Smooth muscle cell (in vitro differentiated cells): Measurements from ENCODE around the gene ABLIM2. TPM values are rescaled to one million over a fixed set of nuclear protein-coding genes. Genes with fewer than 3 reads are reported as not detected.

Experiments used
- DNase-seq: peaks from one replicate; lab custom pipeline; 2025; ENCODE audit not compliant: unreplicated experiment; lab: John Stamatoyannopoulos, UW
- H2AFZ ChIP-seq: fragments of 200-600 bp; sonication (generic); 2 replicates; pipeline ENCODE4 v1.6.0; 2016; ENCODE audit warnings: antibody characterized with exemption, low read depth, mild to moderate bottlenecking
- H3F3A ChIP-seq: fragments of 200-600 bp; sonication (generic); 2 replicates; pipeline ENCODE4 v1.6.0; 2017; ENCODE audit warnings: antibody characterized with exemption, low read depth
- H3K27ac ChIP-seq: fragments of 200-600 bp; sonication (generic); 2 replicates; pipeline ENCODE4 v1.5.1; 2016; ENCODE audit warnings: low read depth, mild to moderate bottlenecking
- H3K27me3 ChIP-seq: fragments of 200-600 bp; sonication (generic); 2 replicates; pipeline ENCODE4 v1.6.1; 2016; ENCODE audit warnings: low read depth, mild to moderate bottlenecking
- H3K36me3 ChIP-seq: fragments of 200-600 bp; sonication (generic); 2 replicates; pipeline ENCODE4 v1.5.1; 2016; ENCODE audit warnings: low read depth
- H3K4me1 ChIP-seq: fragments of 200-600 bp; sonication (generic); 2 replicates; pipeline ENCODE4 v1.5.1; 2016; ENCODE audit warnings: low read depth
- H3K4me2 ChIP-seq: fragments of 200-600 bp; sonication (generic); 2 replicates; pipeline ENCODE4 v1.6.0; 2016; ENCODE audit warnings: mild to moderate bottlenecking
- H3K4me3 ChIP-seq: fragments of 200-600 bp; sonication (generic); 2 replicates; pipeline ENCODE4 v1.5.1; 2016; ENCODE audit warnings: mild to moderate bottlenecking
- H3K79me2 ChIP-seq: fragments of 200-600 bp; sonication (generic); 2 replicates; pipeline ENCODE4 v1.6.0; 2016; ENCODE audit warnings: low read depth, mild to moderate bottlenecking
- H3K9ac ChIP-seq: fragments of 200-600 bp; sonication (generic); 2 replicates; pipeline ENCODE4 v1.6.0; 2016; ENCODE audit warnings: low read depth
- H3K9me3 ChIP-seq: fragments of 200-600 bp; sonication (generic); replicated peaks from 2 replicates; pipeline ENCODE4 v1.5.1; 2016; ENCODE audit warnings: low read depth
- H4K20me1 ChIP-seq: fragments of 200-600 bp; sonication (generic); 2 replicates; pipeline ENCODE4 v1.6.0; 2016; ENCODE audit warnings: low read depth
- CTCF ChIP-seq: fragments of 200-600 bp; sonication (generic); IDR thresholded peaks from 2 replicates; pipeline ENCODE4 v1.5.1; 2017; ENCODE audit warnings: borderline replicate concordance, mild to moderate bottlenecking, antibody characterized with exemption; ENCODE audit not compliant: insufficient read depth, poor library complexity, severe bottlenecking
- WGBS: methylation state at CpG from one replicate; pipeline ENCODE4 v1.1.7; 2016; ENCODE audit warnings: low lambda C conversion rate; 5-methylcytosine and 5-hydroxymethylcytosine counted together
- polyA plus RNA-seq: library from polyadenylated mRNA; unstranded; fragments of >200 nt; fragmentation: Nextera tagmentation; extraction: Ambion mirVana; gene quantifications from 2 replicates; pipeline ENCODE4 v1.2.1, GENCODE V29; 2016
- total RNA-seq: library from RNA; depleted of rRNA; stranded (reverse); fragments of >200 nt; gene quantifications from 2 replicates; pipeline ENCODE4 v1.2.3, GENCODE V29; 2014

ABLIM2 gene
- total and polyA plus RNA-seq, 2 experiments from 2014 or later, result 0.08 TPM; not detected in 1

- Histone ChIP-seq H3K79me2 (no peaks in the 10 kb centered on the region), H3K4me1 (no peaks in the 10 kb centered on the region), H3K27ac (no peak overlapping the region), H2AFZ (no peak overlapping the region), H3K9me3 (no peaks in the 10 kb centered on the region), H3K36me3 (no peaks in the 10 kb centered on the region), H3F3A (no peaks in the 10 kb centered on the region), H3K4me2 (no peak overlapping the region), H3K27me3 (peaks cover 7% of the 10 kb centered on the region), H4K20me1 (no peaks in the 10 kb centered on the region), H3K9ac (no peak overlapping the region), H3K4me3 (no peak overlapping the region)
- WGBS, result 94% methylated on average over 28 of the region's 28 CpGs
- no peak for DNase-seq
- no peak for TF ChIP-seq CTCF
Measured at GRCh38 chr4:8009710-8010511, 148.7 kb downstream of the ABLIM2 start.

- DNase-seq, result no peak
- no peak for TF ChIP-seq CTCF
- Histone ChIP-seq H3K9me3 (no peaks in the 10 kb centered on the region), H4K20me1 (no peaks in the 10 kb centered on the region), H3K27me3 (peaks cover 4% of the 10 kb centered on the region), H3F3A (no peaks in the 10 kb centered on the region), H3K27ac (no peak overlapping the region), H3K4me1 (no peaks in the 10 kb centered on the region), H3K4me3 (no peak overlapping the region), H3K9ac (no peak overlapping the region), H3K4me2 (no peak overlapping the region), H3K79me2 (no peaks in the 10 kb centered on the region), H2AFZ (no peak overlapping the region), H3K36me3 (no peaks in the 10 kb centered on the region)
- 91% methylated on average over 5 of the region's 5 CpGs for WGBS
Measured at GRCh38 chr4:8009097-8009496, 149.5 kb downstream of the ABLIM2 start.

GRCh38 chr4:8008391-8008790 is 150.2 kb downstream of the ABLIM2 start:
- Histone ChIP-seq H2AFZ (no peak overlapping the region), H3K27ac (no peak overlapping the region), H3K27me3 (no peaks in the 10 kb centered on the region), H3K9ac (no peak overlapping the region), H3K79me2 (no peaks in the 10 kb centered on the region), H3F3A (no peaks in the 10 kb centered on the region), H4K20me1 (no peaks in the 10 kb centered on the region), H3K4me3 (no peak overlapping the region), H3K4me2 (no peak overlapping the region), H3K4me1 (no peaks in the 10 kb centered on the region), H3K36me3 (no peaks in the 10 kb centered on the region), H3K9me3 (no peaks in the 10 kb centered on the region)
- 93% methylated on average over 12 of the region's 12 CpGs for WGBS
- DNase-seq, result no peak
- TF ChIP-seq CTCF, result no peak

- H3K27ac ChIP-seq, result no peak overlapping the region
- H3K4me3 ChIP-seq, result no peak overlapping the region
- H3K9ac ChIP-seq, result no peak overlapping the region
- TF ChIP-seq CTCF, result no peak
- H3K36me3 ChIP-seq, result no peaks in the 10 kb centered on the region
- H3K27me3 ChIP-seq, result no peaks in the 10 kb centered on the region
- no peak overlapping the region for H3K4me2 ChIP-seq
- no peaks in the 10 kb centered on the region for H3K9me3 ChIP-seq
- H3K79me2 ChIP-seq, result no peaks in the 10 kb centered on the region
- H4K20me1 ChIP-seq, result no peaks in the 10 kb centered on the region
- H3K4me1 ChIP-seq, result no peaks in the 10 kb centered on the region
- DNase-seq, result no peak
- no peaks in the 10 kb centered on the region for H3F3A ChIP-seq
- 86% methylated on average over 11 of the region's 11 CpGs for WGBS
- H2AFZ ChIP-seq, result no peak overlapping the region
Measured at GRCh38 chr4:8007581-8007980, 151.0 kb downstream of the ABLIM2 start.
